Measurements from ENCODE around the gene PPP1R8.
A peak's percentile ranks its signal among the peaks of the same experiment; 100 is the strongest.
"Not testable (repeated sequence)": the region's sequence is repeated elsewhere in the genome, so short reads cannot be mapped to it uniquely, and the experiment has no call there.

Gene PPP1R8

DNA sequence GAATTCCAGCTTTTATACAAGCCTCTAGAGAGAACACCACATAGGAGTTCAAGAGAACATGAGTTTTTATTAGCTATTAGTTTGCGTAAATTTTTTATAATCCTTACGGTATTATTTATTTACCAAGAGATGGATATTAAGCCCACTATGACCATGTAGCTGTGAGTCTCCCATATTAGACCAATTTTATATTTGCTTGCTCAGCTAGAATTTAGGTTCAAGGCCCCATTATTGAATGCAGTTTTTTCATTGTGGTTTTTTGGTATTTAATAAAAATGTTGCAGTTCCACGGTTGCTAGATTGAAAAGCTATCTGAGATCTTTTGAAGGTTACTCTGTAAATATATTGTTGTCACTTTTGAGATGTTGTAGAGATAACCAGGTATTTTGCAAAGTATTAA, 2.9 kb downstream of the PPP1R8 start:
- no peak for DNase-seq

DNA sequence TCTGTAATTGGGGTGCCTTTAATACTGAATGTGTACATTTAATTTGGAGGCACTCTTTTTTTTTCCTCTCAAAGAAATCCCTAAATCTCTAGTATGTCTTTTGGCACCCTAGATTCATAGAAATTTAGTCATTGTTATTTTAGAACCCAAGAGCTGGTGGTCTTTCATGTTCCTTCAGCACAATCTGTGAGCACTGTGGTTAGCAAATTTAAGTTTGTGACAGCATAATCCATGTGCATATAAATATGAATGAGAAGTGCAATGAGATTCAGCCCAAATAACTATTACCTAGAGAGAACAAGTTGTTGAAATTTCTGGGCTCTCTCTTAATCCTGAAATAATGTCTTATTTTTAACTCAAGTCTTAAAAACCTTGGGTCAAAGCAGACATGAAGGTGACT, 4.5 kb downstream of the PPP1R8 start:
- no peak for DNase-seq

GRCh38 chr1:27835501-27835900, 4.9 kb downstream of the PPP1R8 start:
- no peak for DNase-seq

- DNase-seq = no peak
These were observed 19.4 kb downstream of the PPP1R8 start for GRCh38 chr1:27849951-27850350.

- no peak for DNase-seq
These were observed 24.5 kb downstream of the PPP1R8 start for GRCh38 chr1:27855085-27855484.

GRCh38 chr1:27856561-27857343, 26.2 kb downstream of the PPP1R8 start:
- no peak for DNase-seq

DNA sequence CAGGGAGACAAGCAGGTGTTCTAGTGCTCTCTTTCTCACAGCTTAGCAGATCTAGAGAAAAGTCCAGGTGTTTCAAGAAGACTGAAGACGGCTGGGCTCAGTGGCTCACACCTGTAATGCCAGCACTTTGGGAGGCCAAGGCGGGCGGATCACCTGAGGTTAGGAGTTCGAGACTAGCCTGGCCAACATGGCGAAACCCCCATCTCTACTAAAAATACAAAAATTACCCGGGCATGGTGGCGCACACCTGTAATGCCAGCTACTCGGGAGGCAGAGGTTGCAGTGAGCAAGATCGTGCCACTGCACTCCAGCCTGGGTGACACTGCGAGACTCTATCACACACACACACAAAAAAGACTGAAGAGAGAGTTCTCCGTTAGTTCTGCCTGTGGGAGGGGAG, 27.0 kb downstream of the PPP1R8 start:
- not testable (repeated sequence) for DNase-seq

DNA sequence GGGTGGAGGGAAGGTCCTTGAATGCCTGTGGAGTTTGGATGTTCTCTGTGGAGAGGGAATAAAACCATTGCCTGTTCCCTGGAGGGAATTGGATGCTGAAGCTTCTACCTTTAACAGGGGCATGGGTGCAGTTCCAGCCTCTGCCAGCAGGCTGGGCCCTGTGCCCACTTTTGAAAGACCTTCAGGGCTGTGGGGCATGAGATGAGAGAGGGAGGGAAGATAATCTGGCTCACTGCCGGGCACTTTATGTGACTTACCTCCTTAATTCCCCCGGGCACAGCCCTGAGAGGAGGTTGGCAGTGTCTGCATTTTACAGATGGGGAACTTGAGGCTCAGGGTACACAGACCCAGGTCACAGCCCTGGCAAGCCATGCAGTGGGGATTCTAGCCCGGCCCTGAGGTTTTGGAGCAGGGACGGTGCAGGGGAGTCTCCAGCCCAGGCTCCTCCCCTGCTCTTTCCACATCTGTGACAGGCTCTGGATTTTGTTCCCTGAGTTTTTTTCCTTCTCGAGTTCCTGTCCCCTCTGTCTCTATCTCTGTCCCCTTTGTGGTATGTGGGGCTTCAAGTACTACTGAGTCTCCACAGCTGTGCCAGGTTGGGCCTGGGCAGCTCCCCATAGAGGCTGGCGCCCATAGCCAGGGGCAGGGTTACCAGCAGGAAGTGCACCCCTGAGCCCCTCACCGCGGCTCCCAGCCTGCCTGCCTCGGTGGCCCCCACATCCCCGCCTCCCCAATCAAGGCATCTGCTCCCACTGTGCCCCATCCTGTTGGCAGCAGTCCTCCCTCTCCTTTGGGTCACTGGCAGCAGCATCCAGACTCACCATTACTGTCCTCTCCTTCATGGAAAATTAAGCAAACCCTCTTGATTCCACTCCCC, 27.7 kb downstream of the PPP1R8 start:
- peak; percentile 57 for DNase-seq

DNA sequence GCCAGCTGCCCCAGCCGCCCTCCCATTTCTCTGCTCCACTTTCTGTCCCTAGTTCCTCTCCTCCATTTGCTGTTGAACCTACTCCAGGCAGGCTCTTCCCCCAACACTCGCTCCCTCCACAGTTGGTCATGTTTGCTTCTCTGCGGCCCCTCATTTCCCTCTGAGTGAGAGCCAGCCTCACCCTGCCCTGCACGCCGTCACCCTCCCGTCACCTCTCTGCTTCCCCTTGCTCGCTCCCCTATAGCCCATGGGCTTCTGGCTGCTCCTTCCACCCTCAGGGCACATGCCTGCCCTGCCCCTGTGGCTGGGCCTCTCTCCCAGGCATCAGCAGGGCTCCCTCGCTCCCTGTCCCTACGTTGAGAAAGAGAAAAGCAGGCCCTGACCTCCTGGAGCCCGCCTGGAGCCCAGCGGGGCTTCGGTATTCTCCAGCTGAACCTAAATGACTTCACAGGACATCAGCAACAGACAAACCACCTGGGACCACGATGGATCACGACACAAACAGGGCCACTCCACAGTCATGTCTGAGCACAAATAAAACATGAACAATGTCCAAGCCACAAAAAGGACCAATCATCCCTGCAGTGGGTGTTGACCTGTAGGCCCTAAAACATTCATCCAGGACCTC, 28.5 kb downstream of the PPP1R8 start:
- DNase-seq = no peak

DNA sequence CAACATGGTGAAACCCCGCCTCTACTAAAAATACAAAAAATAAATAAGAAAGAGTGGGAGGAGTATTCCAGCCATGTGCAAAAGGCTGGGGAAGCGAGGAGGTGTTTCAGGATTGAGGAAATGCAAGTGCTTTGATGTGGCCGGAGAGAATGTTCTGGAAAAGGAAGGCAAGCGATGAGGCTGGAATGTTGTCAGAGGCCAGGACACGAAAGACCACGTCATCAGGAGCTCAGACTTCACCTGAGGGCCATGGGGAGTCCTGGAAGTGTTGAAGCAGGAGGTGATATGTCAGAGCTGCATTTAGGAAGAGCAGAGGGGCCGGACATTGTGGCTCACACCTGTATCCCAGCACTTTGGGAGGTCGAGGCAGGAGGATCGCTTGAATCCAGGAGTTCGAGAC, 30.9 kb downstream of the PPP1R8 start:
- DNase-seq = no peak

DNA sequence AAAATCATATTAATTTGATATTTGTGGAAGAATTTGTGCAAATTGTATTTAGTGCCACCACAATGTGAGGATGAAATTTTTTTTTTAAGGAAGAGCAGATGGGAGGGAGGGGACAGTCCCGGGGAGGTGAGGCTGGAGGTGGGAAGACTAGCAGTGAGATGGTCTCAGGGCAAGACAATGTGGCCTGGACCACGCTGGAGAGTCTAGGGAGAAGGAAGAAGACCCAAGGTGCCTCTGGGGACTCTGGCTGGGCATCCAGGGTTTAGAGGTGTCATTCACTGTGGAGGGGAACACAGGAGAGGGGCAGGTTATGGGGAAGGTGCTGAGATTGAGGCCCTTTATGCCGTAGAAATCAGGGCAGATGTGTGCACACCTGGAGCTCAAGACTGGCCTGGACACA, 31.4 kb downstream of the PPP1R8 start:
- no peak for DNase-seq

DNA sequence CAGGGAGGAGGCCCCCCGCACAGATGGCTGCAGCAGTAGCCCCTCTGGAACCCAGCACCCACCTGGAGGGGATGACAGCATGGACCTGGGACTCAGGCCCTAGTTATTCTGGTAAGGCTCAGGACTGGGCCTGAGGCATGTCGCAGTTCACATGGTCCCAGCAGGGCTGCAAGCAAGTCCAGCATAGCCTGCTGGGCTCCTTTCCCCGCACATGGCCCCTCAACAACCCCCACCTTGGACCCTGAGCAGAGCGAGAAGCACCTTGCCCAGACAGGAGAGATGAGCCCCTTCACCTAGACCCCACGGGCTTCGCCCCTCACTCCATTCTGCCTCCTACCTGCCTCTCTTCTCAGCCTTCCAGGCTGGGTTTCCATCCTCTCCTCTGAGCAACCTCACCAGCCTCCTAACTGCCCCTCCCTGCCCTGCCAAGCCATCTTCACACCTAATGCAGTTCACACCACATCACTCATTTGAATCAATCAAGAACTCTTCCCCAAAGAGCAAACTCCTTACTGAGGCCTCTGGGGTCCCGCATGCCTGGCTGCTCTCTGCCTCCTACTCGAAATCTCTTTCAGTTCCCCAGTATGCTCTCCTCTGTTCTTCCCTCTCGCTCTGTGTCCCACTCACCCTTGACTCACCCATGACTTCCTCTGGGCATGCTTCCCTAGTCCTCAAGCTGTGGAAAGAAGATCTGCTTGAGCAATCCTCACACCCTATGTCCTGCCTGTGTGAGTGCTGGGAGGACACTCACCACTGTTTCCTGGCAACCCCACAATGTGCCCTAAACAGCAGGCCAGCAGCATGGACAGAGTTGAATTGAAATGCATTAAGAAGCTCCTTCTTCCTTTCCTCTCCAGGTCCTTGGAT, 32.3 kb downstream of the PPP1R8 start:
- no peak for DNase-seq

GRCh38 chr1:27863538-27863915, 32.9 kb downstream of the PPP1R8 start:
- no peak for DNase-seq

DNA sequence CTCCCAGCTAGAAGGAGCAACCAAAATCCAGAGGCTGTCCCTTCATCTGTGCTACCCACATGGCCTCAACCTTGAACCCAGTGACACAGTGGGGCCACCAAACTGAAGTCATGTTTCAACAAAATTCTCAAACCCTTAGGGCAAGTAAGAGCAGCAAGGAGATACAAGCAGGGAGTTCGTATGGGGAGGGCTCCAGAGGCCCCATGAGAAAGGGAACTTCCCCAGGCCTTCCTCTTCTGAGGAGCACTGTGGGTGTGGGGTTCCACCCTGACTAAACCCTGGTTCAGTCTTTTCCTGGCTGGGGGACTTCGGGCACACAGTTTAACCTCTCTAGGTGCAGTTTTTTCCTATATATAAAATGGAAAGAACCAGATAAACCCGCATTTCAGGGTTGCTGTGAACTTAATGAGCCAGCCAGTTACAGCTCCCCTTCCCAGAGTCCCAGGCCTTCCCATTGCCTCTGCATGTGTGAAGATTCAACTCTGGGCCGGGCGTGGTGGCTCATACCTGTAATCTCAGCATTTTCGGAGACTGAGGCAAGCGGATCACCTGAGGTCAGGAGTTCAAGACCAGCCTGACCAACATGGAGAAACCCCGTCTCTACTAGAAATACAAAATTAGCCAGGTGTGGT, 33.8 kb downstream of the PPP1R8 start:
- no peak for DNase-seq

DNA sequence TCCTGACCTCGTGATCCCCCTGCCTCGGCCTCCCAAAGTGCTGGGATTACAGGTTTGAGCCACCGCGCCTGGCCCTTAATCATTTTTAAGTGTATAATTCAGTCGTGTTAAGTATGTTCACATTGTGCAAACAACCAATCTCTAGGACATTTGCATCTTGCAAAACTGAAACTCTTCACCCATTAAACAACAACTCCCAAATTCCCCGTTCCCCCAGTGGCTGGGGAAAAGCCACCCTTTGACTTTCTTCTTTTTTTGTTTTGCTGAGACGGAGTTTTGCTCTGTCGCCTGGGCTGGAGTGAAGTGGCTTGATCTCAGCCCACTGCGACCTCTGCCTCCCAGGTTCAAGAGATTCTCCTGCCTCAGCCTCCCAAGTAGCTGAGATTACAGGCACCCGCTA, 35.2 kb downstream of the PPP1R8 start:
- DNase-seq = no peak

- DNase-seq = no peak
These were observed 38.0 kb downstream of the PPP1R8 start for GRCh38 chr1:27868556-27868931.

- DNase-seq = no peak
These were observed 38.5 kb downstream of the PPP1R8 start for GRCh38 chr1:27868932-27869718.

- no peak for DNase-seq
These were observed 39.1 kb downstream of the PPP1R8 start for GRCh38 chr1:27869719-27870085.

GRCh38 chr1:27871076-27871475, 40.5 kb downstream of the PPP1R8 start:
- not testable (repeated sequence) for DNase-seq

DNA sequence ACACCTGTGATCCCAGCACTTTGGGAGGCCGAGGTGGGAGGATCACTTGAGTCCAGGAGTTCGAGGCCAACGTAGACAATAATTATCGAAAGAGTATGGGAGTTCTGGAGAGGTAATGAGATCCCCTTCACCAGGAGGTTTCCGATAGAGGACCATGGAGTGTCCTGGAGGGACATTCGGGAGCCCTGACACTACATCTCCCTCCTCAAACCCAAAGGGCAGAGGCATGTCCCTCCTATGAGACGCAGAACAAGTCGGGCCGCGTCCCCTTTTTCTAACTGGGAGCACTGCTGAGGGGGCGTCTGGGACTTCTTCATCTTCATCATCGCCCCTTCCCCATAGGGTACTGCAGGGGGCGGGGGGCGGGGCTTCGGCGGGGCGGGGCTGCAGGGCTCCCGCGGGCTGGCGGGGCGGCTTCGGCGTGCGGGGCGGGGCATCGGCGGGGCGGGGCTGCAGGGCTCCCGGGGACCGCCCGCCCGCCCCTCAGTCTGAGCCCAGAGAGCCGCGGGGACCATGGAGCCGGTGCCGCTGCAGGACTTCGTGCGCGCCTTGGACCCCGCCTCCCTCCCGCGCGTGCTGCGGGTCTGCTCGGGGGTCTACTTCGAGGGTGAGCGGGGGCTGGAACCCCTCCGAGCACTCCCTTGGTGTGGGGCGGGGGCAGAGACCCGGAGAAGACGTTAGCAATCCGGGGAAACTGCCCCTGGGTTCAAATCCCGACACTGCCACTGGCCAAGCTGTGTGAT, 41.6 kb downstream of the PPP1R8 start, which contains the start of gene THEMIS2:
Gene THEMIS2, plus strand, starts transcription at position 486 of the 743 bp plus-strand sequence. Its CDS starts 28 bp downstream, at position 514.
- DNase-seq = no peak
